IMR-90 (cell line): ENCODE data around the gene ARHGAP31. TPM values are rescaled to one million over a fixed set of nuclear protein-coding genes. Genes with fewer than 3 reads are reported as not detected.

Source experiments
- ATAC-seq: fragments of 200-7000 bp; cut with Tn5 transposase; 2 replicates; pipeline ENCODE4 v1.9.1; 2020; ENCODE audit warnings: low read depth, mild to moderate bottlenecking, moderate library complexity
- BruUV-seq: library from RNA; stranded (reverse); fragments of 400-500 nt; replicated peaks from 2 replicates; lab custom pipeline; 2021; lab: Mats Ljungman, UMichigan
- CTCF ChIA-PET: fragments of 300-600 bp; formaldehyde crosslinking; extraction: SDS; loops from one replicate; lab custom pipeline; 2021; ENCODE audit warnings: antibody characterized with exemption; lab: Yijun Ruan, JAX
- POLR2A ChIA-PET: fragments of 300-600 bp; sonication (Branson Sonifier 250); formaldehyde crosslinking; loops from one replicate; lab custom pipeline; 2022; ENCODE audit warnings: antibody characterized with exemption; ENCODE audit not compliant: unreplicated experiment; lab: Charles Lee
- DNase-seq: peaks from one replicate; pipeline ENCODE4 v3.0.0; 2013
- H2AFZ ChIP-seq: replicated peaks from 2 replicates; pipeline ENCODE3; 2013; ENCODE audit warnings: low read length, mild to moderate bottlenecking; ENCODE audit not compliant: poor library complexity
- H2AK5ac ChIP-seq: 2 replicates; pipeline ENCODE4 v1.6.1; 2013; ENCODE audit warnings: low read depth, low read length, inconsistent platforms
- H2AK9ac ChIP-seq: replicated peaks from 2 replicates; pipeline ENCODE3; 2013; ENCODE audit warnings: mild to moderate bottlenecking, low read depth, low read length, moderate library complexity; ENCODE audit not compliant: poor library complexity
- H2BK120ac ChIP-seq: 2 replicates; pipeline ENCODE4 v1.6.1; 2013; ENCODE audit warnings: low read depth, low read length, inconsistent platforms
- H2BK15ac ChIP-seq: 3 replicates; pipeline ENCODE4 v1.6.1; 2013; ENCODE audit warnings: low read depth, low read length, inconsistent platforms
- H2BK20ac ChIP-seq: 2 replicates; pipeline ENCODE4 v1.6.1; 2013; ENCODE audit warnings: low read depth, mild to moderate bottlenecking, inconsistent platforms, low read length, moderate library complexity
- H2BK5ac ChIP-seq: 2 replicates; pipeline ENCODE4 v1.6.1; 2013; ENCODE audit warnings: mild to moderate bottlenecking, low read depth, low read length, inconsistent platforms; ENCODE audit not compliant: poor library complexity, severe bottlenecking
- H3K14ac ChIP-seq: replicated peaks from 2 replicates; pipeline ENCODE4 v1.6.1; 2013; ENCODE audit warnings: low read depth, low read length, inconsistent platforms
- H3K18ac ChIP-seq: 2 replicates; pipeline ENCODE4 v1.6.1; 2013; ENCODE audit warnings: low read depth, low read length, control low read depth
- H3K23ac ChIP-seq: 2 replicates; pipeline ENCODE4 v1.6.1; 2013; ENCODE audit warnings: low read depth, low read length, inconsistent platforms
- H3K27ac ChIP-seq: 2 replicates; pipeline ENCODE4 v1.5.1; 2013; ENCODE audit warnings: mild to moderate bottlenecking, control low read depth, low read length; ENCODE audit not compliant: insufficient read depth
- H3K27me3 ChIP-seq: 2 replicates; pipeline ENCODE4 v1.6.1; 2013; ENCODE audit warnings: low read length; ENCODE audit not compliant: control insufficient read depth, insufficient read depth
- H3K36me3 ChIP-seq: 2 replicates; pipeline ENCODE4 v1.6.1; 2013; ENCODE audit warnings: low read length, mixed read lengths; ENCODE audit not compliant: control insufficient read depth, insufficient read depth
- H3K4ac ChIP-seq: 2 replicates; pipeline ENCODE4 v1.6.1; 2013; ENCODE audit warnings: low read depth, low read length, inconsistent platforms
- H3K4me1 ChIP-seq: 2 replicates; pipeline ENCODE4 v1.6.1; 2013; ENCODE audit warnings: low read length, mixed read lengths; ENCODE audit not compliant: control insufficient read depth, insufficient read depth
- H3K4me2 ChIP-seq: 2 replicates; pipeline ENCODE4 v1.6.1; 2013; ENCODE audit warnings: low read depth, mild to moderate bottlenecking, control low read depth, low read length, moderate library complexity
- H3K4me3 ChIP-seq: 2 replicates; pipeline ENCODE4 v1.5.1; 2013; ENCODE audit warnings: low read depth, mild to moderate bottlenecking, control low read depth, low read length, moderate library complexity; ENCODE audit not compliant: insufficient read depth
- H3K56ac ChIP-seq: 2 replicates; pipeline ENCODE4 v1.6.1; 2013; ENCODE audit warnings: low read length, inconsistent platforms; ENCODE audit not compliant: insufficient read depth; ENCODE audit errors: extremely low read depth
- H3K79me1 ChIP-seq, 2 experiments: 2 replicates each; pipeline ENCODE4 v1.6.1; 2013; ENCODE audit warnings: low read length in 2 of 2, inconsistent platforms in 1 of 2, low read depth in 1 of 2
- H3K9ac ChIP-seq: 2 replicates; pipeline ENCODE4 v1.6.1; 2013; ENCODE audit warnings: low read depth, low read length, control low read depth
- H3K9me1 ChIP-seq: 2 replicates; pipeline ENCODE4 v1.6.1; 2013; ENCODE audit warnings: low read length, inconsistent platforms; ENCODE audit not compliant: insufficient read depth
- H3K9me3 ChIP-seq: 2 replicates; pipeline ENCODE4 v1.6.1; 2013; ENCODE audit warnings: low read length; ENCODE audit not compliant: control insufficient read depth, insufficient read depth
- H4K20me1 ChIP-seq: 2 replicates; pipeline ENCODE4 v1.6.1; 2013; ENCODE audit warnings: low read length, inconsistent platforms; ENCODE audit not compliant: insufficient read depth
- H4K5ac ChIP-seq: 2 replicates; pipeline ENCODE4 v1.6.1; 2013; ENCODE audit warnings: mild to moderate bottlenecking, low read depth, low read length, control low read depth
- H4K8ac ChIP-seq, 2 experiments: 2 replicates each; pipeline ENCODE4 v1.6.1; 2013; ENCODE audit warnings: low read depth in 2 of 2, low read length in 2 of 2, control low read depth in 1 of 2, inconsistent platforms in 1 of 2
- H4K91ac ChIP-seq: 2 replicates; pipeline ENCODE4 v1.6.1; 2013; ENCODE audit warnings: low read depth, low read length, inconsistent platforms; ENCODE audit not compliant: insufficient read depth
- BHLHE40 ChIP-seq: fragments of 150-350 bp; IDR thresholded peaks from 2 replicates; pipeline ENCODE4 v1.6.1; 2016; ENCODE audit warnings: mild to moderate bottlenecking, low read depth, low read length
- CHD1 ChIP-seq: IDR thresholded peaks from 2 replicates; pipeline ENCODE4 v1.6.1; 2012; ENCODE audit warnings: low read depth, low read length, improper control_type of control experiment
- FOS ChIP-seq: fragments of 150-350 bp; IDR thresholded peaks from 2 replicates; pipeline ENCODE4 v1.6.1; 2016; ENCODE audit warnings: low read depth, low read length
- MAFK ChIP-seq: IDR thresholded peaks from 2 replicates; pipeline ENCODE4 v1.6.1; 2012; ENCODE audit warnings: low read depth, low read length, improper control_type of control experiment
- MXI1 ChIP-seq: IDR thresholded peaks from 2 replicates; pipeline ENCODE4 v1.6.1; 2012; ENCODE audit warnings: low read depth, mild to moderate bottlenecking, low read length, moderate library complexity, borderline replicate concordance
- NFE2L2 ChIP-seq: fragments of 150-350 bp; IDR thresholded peaks from 2 replicates; pipeline ENCODE4 v1.6.1; 2016; ENCODE audit warnings: low read depth, mild to moderate bottlenecking, low read length
- POLR2A ChIP-seq: IDR thresholded peaks from 2 replicates; pipeline ENCODE4 v1.6.1; 2012; ENCODE audit warnings: mild to moderate bottlenecking, low read depth, low read length
- RAD21 ChIP-seq: IDR thresholded peaks from 2 replicates; pipeline ENCODE4 v1.6.1; 2012; ENCODE audit warnings: low read length, improper control_type of control experiment
- WGBS, 2 experiments: methylation state at CpG; one replicate each; pipeline versions ENCODE4 v1.1.5 to v1.1.7; 2013; ENCODE audit warnings: missing lambda C conversion rate in 2 of 2; ENCODE audit not compliant: insufficient read length in 1 of 2; ENCODE audit errors: extremely low coverage in 2 of 2; 5-methylcytosine and 5-hydroxymethylcytosine counted together
- dilution Hi-C: fragments of 300-500 bp; cut with HindIII; formaldehyde crosslinking; loops from one replicate; pipeline ENCODE4 v1.14.3; 2018; ENCODE audit warnings: low sequenced_read_pairs; ENCODE audit not compliant: unreplicated experiment
- in situ Hi-C: fragments of 300-500 bp; cut with MboI; formaldehyde crosslinking; loops from 3 replicates; pipeline ENCODE4 v1.14.3; 2019; ENCODE audit warnings: low sequenced_read_pairs, inconsistent platforms, mixed read lengths
- intact Hi-C: fragments of 100-400 bp; cut with micrococcal nuclease; formaldehyde crosslinking; loops from 2 replicates; pipeline ENCODE4 v1.10.0; 2022
- polyA plus RNA-seq, 3 experiments: library from polyadenylated mRNA; depleted of rRNA; stranded (reverse); fragments of >200 nt; gene quantifications; 2 replicates each; pipeline ENCODE4 v1.2.3, GENCODE V29; 2012; ENCODE audit warnings: low replicate concordance in 1 of 3
- total RNA-seq: library from RNA; depleted of rRNA; stranded (reverse); fragments of >200 nt; gene quantifications from 2 replicates; pipeline ENCODE4 v1.2.3, GENCODE V29; 2012
- TF ChIP-seq, protein P1 (sequence below): fragments of 150-350 bp; IDR thresholded peaks from 2 replicates; pipeline ENCODE4 v1.6.1; 2016; ENCODE audit warnings: low read depth, mild to moderate bottlenecking, low read length, moderate library complexity, borderline replicate concordance
- TF ChIP-seq, protein P2 (sequence below): fragments of 150-350 bp; IDR thresholded peaks from 2 replicates; pipeline ENCODE4 v1.6.1; 2017; ENCODE audit warnings: mild to moderate bottlenecking, antibody characterized with exemption, low read length, low read depth
- TF ChIP-seq, protein P3 (sequence below): conservative IDR thresholded peaks from 2 replicates; pipeline ENCODE4 v1.5.1; 2012; ENCODE audit warnings: mild to moderate bottlenecking, low read depth, low read length, improper control_type of control experiment

The ARHGAP31 gene
- total and polyA plus RNA-seq, 2 of the 4 experiments (the other 2 are of a cell fraction) = 6.6 to 7.7 TPM

DNA sequence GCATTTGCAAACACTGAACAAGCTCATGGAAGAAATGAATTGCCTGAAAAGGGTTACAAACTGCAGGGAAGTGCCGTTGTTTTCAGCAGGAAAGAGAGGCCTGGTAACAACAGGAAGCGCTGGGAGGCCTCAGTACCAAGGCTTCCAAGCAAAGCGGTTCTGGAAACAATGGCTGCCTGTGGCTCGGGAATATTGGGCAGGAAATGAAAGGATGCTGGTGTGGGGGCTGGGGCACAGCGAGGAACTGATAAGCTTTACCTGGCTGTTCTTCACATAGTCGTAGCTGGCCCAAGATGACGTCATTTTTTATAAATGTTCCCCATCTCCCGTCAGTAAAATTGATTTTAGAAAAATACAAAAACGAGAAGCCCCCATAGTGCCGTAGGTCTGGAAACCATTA is 55.9 kb downstream of the ARHGAP31 start:
- H3K23ac ChIP-seq = no peak overlapping the region; the same call in 1 of the 2 replicates
- no peak overlapping the region for H3K4me2 ChIP-seq
- H4K20me1 ChIP-seq = peaks cover 7% of the 10 kb centered on the region; the same call in 1 of the 2 replicates
- H3K14ac ChIP-seq = no peak overlapping the region
- no peak overlapping the region for H2BK15ac ChIP-seq
- H4K5ac ChIP-seq = no peak overlapping the region
- peaks cover 22% of the 10 kb centered on the region for H3K9me1 ChIP-seq
- H3K56ac ChIP-seq = no peak overlapping the region
- H3K79me1 ChIP-seq = peaks cover 11 to 55% of the 10 kb centered on the region in 2 experiments
- in situ Hi-C loops = loop anchor here (5.0 kb wide), 1 partner anchor 58 kb away; the partner anchor contains the start of gene ARHGAP31
- H3K27me3 ChIP-seq = no peaks in the 10 kb centered on the region
- H3K9ac ChIP-seq = no peak overlapping the region
- H3K9me3 ChIP-seq = no peaks in the 10 kb centered on the region
- no peak overlapping the region for H3K18ac ChIP-seq
- H3K27ac ChIP-seq = no peak overlapping the region
- no TSS peak for BruUV-seq
- peak overlapping the region; percentile 59 for H2AK9ac ChIP-seq
- ATAC-seq (no peak), DNase-seq (no peak)
- no peak overlapping the region for H2BK120ac ChIP-seq
- ChIA-PET CTCF (interaction anchor here (1.1 kb wide), 1 partner anchor 26 kb away, joined by 3 read pairs; no protein-coding TSS in a partner anchor), POLR2A (no interaction called here)
- H2BK5ac ChIP-seq = no peak overlapping the region
- no peak for TF ChIP-seq MXI1
- TF ChIP-seq, protein P1, sequence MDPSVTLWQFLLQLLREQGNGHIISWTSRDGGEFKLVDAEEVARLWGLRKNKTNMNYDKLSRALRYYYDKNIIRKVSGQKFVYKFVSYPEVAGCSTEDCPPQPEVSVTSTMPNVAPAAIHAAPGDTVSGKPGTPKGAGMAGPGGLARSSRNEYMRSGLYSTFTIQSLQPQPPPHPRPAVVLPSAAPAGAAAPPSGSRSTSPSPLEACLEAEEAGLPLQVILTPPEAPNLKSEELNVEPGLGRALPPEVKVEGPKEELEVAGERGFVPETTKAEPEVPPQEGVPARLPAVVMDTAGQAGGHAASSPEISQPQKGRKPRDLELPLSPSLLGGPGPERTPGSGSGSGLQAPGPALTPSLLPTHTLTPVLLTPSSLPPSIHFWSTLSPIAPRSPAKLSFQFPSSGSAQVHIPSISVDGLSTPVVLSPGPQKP = no peak
- TF ChIP-seq FOS = no peak
- TF ChIP-seq CHD1 = no peak
- TF ChIP-seq RAD21 = no peak
- TF ChIP-seq, protein P2, sequence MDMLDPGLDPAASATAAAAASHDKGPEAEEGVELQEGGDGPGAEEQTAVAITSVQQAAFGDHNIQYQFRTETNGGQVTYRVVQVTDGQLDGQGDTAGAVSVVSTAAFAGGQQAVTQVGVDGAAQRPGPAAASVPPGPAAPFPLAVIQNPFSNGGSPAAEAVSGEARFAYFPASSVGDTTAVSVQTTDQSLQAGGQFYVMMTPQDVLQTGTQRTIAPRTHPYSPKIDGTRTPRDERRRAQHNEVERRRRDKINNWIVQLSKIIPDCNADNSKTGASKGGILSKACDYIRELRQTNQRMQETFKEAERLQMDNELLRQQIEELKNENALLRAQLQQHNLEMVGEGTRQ = no peak
- TF ChIP-seq BHLHE40 = no peak
- no peak for TF ChIP-seq MAFK
- no peak for TF ChIP-seq POLR2A
- no peak for TF ChIP-seq NFE2L2
- TF ChIP-seq, protein P3, sequence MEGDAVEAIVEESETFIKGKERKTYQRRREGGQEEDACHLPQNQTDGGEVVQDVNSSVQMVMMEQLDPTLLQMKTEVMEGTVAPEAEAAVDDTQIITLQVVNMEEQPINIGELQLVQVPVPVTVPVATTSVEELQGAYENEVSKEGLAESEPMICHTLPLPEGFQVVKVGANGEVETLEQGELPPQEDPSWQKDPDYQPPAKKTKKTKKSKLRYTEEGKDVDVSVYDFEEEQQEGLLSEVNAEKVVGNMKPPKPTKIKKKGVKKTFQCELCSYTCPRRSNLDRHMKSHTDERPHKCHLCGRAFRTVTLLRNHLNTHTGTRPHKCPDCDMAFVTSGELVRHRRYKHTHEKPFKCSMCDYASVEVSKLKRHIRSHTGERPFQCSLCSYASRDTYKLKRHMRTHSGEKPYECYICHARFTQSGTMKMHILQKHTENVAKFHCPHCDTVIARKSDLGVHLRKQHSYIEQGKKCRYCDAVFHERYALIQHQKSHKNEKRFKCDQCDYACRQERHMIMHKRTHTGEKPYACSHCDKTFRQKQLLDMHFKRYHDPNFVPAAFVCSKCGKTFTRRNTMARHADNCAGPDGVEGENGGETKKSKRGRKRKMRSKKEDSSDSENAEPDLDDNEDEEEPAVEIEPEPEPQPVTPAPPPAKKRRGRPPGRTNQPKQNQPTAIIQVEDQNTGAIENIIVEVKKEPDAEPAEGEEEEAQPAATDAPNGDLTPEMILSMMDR = no peak
- H2BK20ac ChIP-seq = no peak overlapping the region
- WGBS, 2 experiments = 65% methylated on average over 2 of the region's 10 CpGs; no CpG with 5 or more reads in 1 of the 2 experiments
- peaks cover 31% of the 10 kb centered on the region for H3K4me1 ChIP-seq
- intact Hi-C loops = no loop called here
- H3K36me3 ChIP-seq = no peaks in the 10 kb centered on the region
- H4K8ac ChIP-seq = peak overlapping the region in 1 of 2 experiments; percentile 38; a peak in 1 of 4 replicates
- no peak overlapping the region for H3K4ac ChIP-seq
- no peak overlapping the region for H2AFZ ChIP-seq
- dilution Hi-C loops = no loop called here
- H2AK5ac ChIP-seq = no peak overlapping the region; the same call in 1 of the 2 replicates
- no peak overlapping the region for H3K4me3 ChIP-seq
- H4K91ac ChIP-seq = no peak overlapping the region
